ENCODE results near the gene RHBDF2.

DNA sequence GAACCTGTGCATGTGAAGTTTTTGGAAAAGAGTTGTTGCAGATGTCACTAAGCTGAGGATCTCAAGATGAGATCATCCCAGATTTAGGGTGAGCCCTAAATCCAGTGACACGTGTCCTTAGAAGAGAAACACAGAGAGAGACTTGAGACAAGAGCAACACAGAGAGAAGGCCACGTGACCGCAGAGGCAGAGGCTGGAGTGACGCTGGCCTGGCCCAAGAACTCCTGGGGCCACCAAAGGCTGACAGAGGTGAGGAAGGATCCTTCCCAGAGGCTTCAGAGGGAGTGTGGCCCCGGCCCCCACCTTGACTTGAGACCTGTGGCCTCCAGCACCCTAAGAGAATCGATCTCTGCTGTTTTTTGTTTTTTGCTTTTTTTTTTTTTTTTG is 12.1 kb upstream of the RHBDF2 start:
- TF ChIP-seq POLR2A (IDR thresholded peaks at IDR 0.05; ENCODE audit: low read length), result no peak
- no peak for TF ChIP-seq GATA1 (IDR thresholded peaks at IDR 0.05; ENCODE audit: low read depth, low read length)

Data from erythroblast (primary cell).